Aorta (tissue), 5 donors: ENCODE data around the gene UNC13A. TPM values are rescaled to one million over a fixed set of nuclear protein-coding genes. Genes with fewer than 3 reads are reported as not detected.
A peak's percentile ranks its signal among the peaks of the same experiment; 100 is the strongest.

Source experiments
- ATAC-seq: fragments of 200-7000 bp; cut with Tn5 transposase; one replicate; pipeline ENCODE4 v1.9.1; 2022; ENCODE audit warnings: moderate library complexity; ENCODE audit not compliant: low FRiP score
- DNase-seq, 2 donors: peaks; one replicate each; pipeline ENCODE4 v3.0.0-alpha.2; 2020
- H3K27ac ChIP-seq, 2 donors: one replicate each; pipeline ENCODE4 v1.5.1; 2013; ENCODE audit warnings: low read length in 2 of 2, mild to moderate bottlenecking in 2 of 2, moderate library complexity in 2 of 2, control low read depth in 1 of 2, inconsistent platforms in 1 of 2, low read depth in 1 of 2
- H3K27me3 ChIP-seq, 2 donors: one replicate each; pipeline ENCODE4 v1.6.1; 2013; ENCODE audit warnings: control low read depth in 1 of 2, low read length in 1 of 2, mild to moderate bottlenecking in 1 of 2, moderate library complexity in 1 of 2; ENCODE audit not compliant: insufficient read depth in 2 of 2, control insufficient read depth in 1 of 2
- H3K36me3 ChIP-seq, 2 donors: one replicate each; pipeline ENCODE4 v1.6.1; 2013; ENCODE audit warnings: control low read depth in 1 of 2, low read length in 1 of 2, mild to moderate bottlenecking in 1 of 2; ENCODE audit not compliant: insufficient read depth in 2 of 2, control insufficient read depth in 1 of 2
- H3K4me1 ChIP-seq, 2 donors: one replicate each; pipeline ENCODE4 v1.6.1; 2013; ENCODE audit warnings: low read length in 2 of 2, control low read depth in 1 of 2, mild to moderate bottlenecking in 1 of 2, moderate library complexity in 1 of 2; ENCODE audit not compliant: insufficient read depth in 2 of 2, control insufficient read depth in 1 of 2
- H3K4me3 ChIP-seq, 2 donors: one replicate each; pipeline ENCODE4 v1.5.1; 2013; ENCODE audit warnings: low read length in 2 of 2, control low read depth in 1 of 2, mild to moderate bottlenecking in 1 of 2
- H3K9me3 ChIP-seq: one replicate; pipeline ENCODE4 v1.6.1; 2013; ENCODE audit warnings: mild to moderate bottlenecking, low read length; ENCODE audit not compliant: control insufficient read depth
- WGBS, 2 donors: extraction: QIAGEN DNeasy Blood & Tissue Kit; methylation state at CpG; one replicate each; pipeline ENCODE4 v1.1.7; 2013; 5-methylcytosine and 5-hydroxymethylcytosine counted together
- intact Hi-C, 2 donors: fragments of 100-400 bp; cut with DNase I; formaldehyde crosslinking; loops; one replicate each; pipeline versions ENCODE4 v1.14.2 to v1.15.0; 2022
- polyA plus RNA-seq, 2 donors: library from polyadenylated mRNA; stranded (reverse); fragments of 200-250 nt; gene quantifications; one replicate each; pipeline ENCODE4 v1.2.3, GENCODE V29; 2013
- total RNA-seq, 2 donors: library from RNA; stranded (reverse); fragmentation: NEBNext Ultra II Directional; extraction: Animal tissue kit (Norgen Biotek cat#: 25700); gene quantifications; one replicate each; pipeline ENCODE4 v1.2.1, GENCODE V29; 2021
- donor health status: healthy with polysubstance abuse.
- donor health status: Bipolar disorder and iron deficiency.
- donor health status: DM: no; HTN: no; CAD: no.
- donor health status: DM: no; HTN: no; CAD: no.
- donor health status: DM: yes; HTN: yes; CAD: no.

UNC13A gene
- total and polyA plus RNA-seq, 4 donors = 0.38 to 2.8 (median 1.9) TPM

- Histone ChIP-seq H3K27me3 (no peaks in the 10 kb centered on the region), H3K36me3 (no peaks in the 10 kb centered on the region), H3K4me3 (peak overlapping the region in 1 of 2 donors; percentile 4), H3K9me3 (no peaks in the 10 kb centered on the region), H3K4me1 (no peaks in the 10 kb centered on the region), H3K27ac (no peak overlapping the region)
- intact Hi-C loops = no loop called here
- WGBS, 2 donors = 3 to 5% methylated on average over 23 to 38 of the region's 38 CpGs
- DNase-seq = peak; percentile 91 to 95
- ATAC-seq = peak; percentile 91
These were observed 7.9 kb downstream of the UNC13A start for GRCh38 chr19:17680230-17680722.

GRCh38 chr19:17679526-17680229, 8.5 kb downstream of the UNC13A start:
- H3K27ac ChIP-seq = peak overlapping the region in 1 of 2 donors; percentile 53
- no peak for DNase-seq
- H3K4me1 ChIP-seq = no peaks in the 10 kb centered on the region
- peak overlapping the region; percentile 16 to 37 for H3K4me3 ChIP-seq
- no peak for ATAC-seq
- no peaks in the 10 kb centered on the region for H3K9me3 ChIP-seq
- H3K27me3 ChIP-seq = no peaks in the 10 kb centered on the region
- intact Hi-C loops = no loop called here
- 6 to 9% methylated on average over 14 of the region's 14 CpGs for WGBS, 2 donors
- no peaks in the 10 kb centered on the region for H3K36me3 ChIP-seq

GRCh38 chr19:17678836-17679235, 9.3 kb downstream of the UNC13A start:
- no peaks in the 10 kb centered on the region for H3K27me3 ChIP-seq
- no peak overlapping the region for H3K4me3 ChIP-seq
- no peaks in the 10 kb centered on the region for H3K9me3 ChIP-seq
- DNase-seq (no peak), ATAC-seq (no peak)
- no peaks in the 10 kb centered on the region for H3K36me3 ChIP-seq
- WGBS, 2 donors = 78 to 83% methylated on average over 4 of the region's 4 CpGs
- no peak overlapping the region for H3K27ac ChIP-seq
- intact Hi-C loops = no loop called here
- H3K4me1 ChIP-seq = no peaks in the 10 kb centered on the region

GRCh38 chr19:17677002-17677401, 11.2 kb downstream of the UNC13A start:
- DNase-seq (no peak), ATAC-seq (no peak)
- 69 to 77% methylated on average over 2 of the region's 2 CpGs for WGBS, 2 donors
- Histone ChIP-seq H3K27me3 (no peaks in the 10 kb centered on the region), H3K36me3 (no peaks in the 10 kb centered on the region), H3K27ac (no peak overlapping the region), H3K4me3 (no peak overlapping the region), H3K4me1 (no peaks in the 10 kb centered on the region), H3K9me3 (no peaks in the 10 kb centered on the region)
- intact Hi-C loops = no loop called here

- Histone ChIP-seq H3K36me3 (no peaks in the 10 kb centered on the region), H3K4me3 (no peak overlapping the region), H3K4me1 (no peaks in the 10 kb centered on the region), H3K9me3 (no peaks in the 10 kb centered on the region), H3K27ac (no peak overlapping the region), H3K27me3 (no peaks in the 10 kb centered on the region)
- 35 to 48% methylated on average over 2 of the region's 2 CpGs for WGBS, 2 donors
- intact Hi-C loops = no loop called here
- DNase-seq (no peak), ATAC-seq (no peak)
These were observed 11.9 kb downstream of the UNC13A start for GRCh38 chr19:17676295-17676694.

- Histone ChIP-seq H3K4me3 (no peak overlapping the region), H3K9me3 (no peaks in the 10 kb centered on the region), H3K36me3 (no peaks in the 10 kb centered on the region), H3K4me1 (no peaks in the 10 kb centered on the region), H3K27me3 (no peaks in the 10 kb centered on the region), H3K27ac (peak overlapping the region in 1 of 2 donors; percentile 2)
- intact Hi-C loops = no loop called here
- DNase-seq (peak in 1 of 2 donors; percentile 54), ATAC-seq (no peak)
- 38 to 43% methylated on average over 19 of the region's 19 CpGs for WGBS, 2 donors
These were observed 14.0 kb downstream of the UNC13A start for GRCh38 chr19:17673937-17674799.

- Histone ChIP-seq H3K4me3 (no peak overlapping the region), H3K27ac (no peak overlapping the region), H3K27me3 (no peaks in the 10 kb centered on the region), H3K9me3 (no peaks in the 10 kb centered on the region), H3K4me1 (no peaks in the 10 kb centered on the region), H3K36me3 (no peaks in the 10 kb centered on the region)
- intact Hi-C loops = no loop called here
- no peak for DNase-seq
- WGBS, 2 donors = 81 to 83% methylated on average over 2 of the region's 2 CpGs
- no peak for ATAC-seq
These were observed 16.2 kb downstream of the UNC13A start for GRCh38 chr19:17671906-17672305.

GRCh38 chr19:17669419-17669818, 18.7 kb downstream of the UNC13A start:
- no peak for DNase-seq
- H3K4me3 ChIP-seq = no peak overlapping the region
- intact Hi-C loops = no loop called here
- 85 to 91% methylated on average over 9 of the region's 9 CpGs for WGBS, 2 donors
- no peaks in the 10 kb centered on the region for H3K27me3 ChIP-seq
- no peaks in the 10 kb centered on the region for H3K36me3 ChIP-seq
- peaks cover 4% of the 10 kb centered on the region for H3K9me3 ChIP-seq
- no peak overlapping the region for H3K27ac ChIP-seq
- no peak for ATAC-seq
- no peaks in the 10 kb centered on the region for H3K4me1 ChIP-seq
